ENCODE results near the gene ZNF213.

Gene ZNF213

GRCh38 chr16:3152277-3152990 lies 17.6 kb downstream of the ZNF213 start:
- Histone ChIP-seq H3K27me3 (ENCODE audit: insufficient read depth, low read length, poor library complexity, severe bottlenecking) (no peaks in the 10 kb centered on the region), H3K4me2 (ENCODE audit: low read depth, low read length, poor library complexity, severe bottlenecking) (peak overlapping the region; percentile 75), H3K4me3 (ENCODE audit: low read length, poor library complexity, severe bottlenecking) (peak overlapping the region; percentile 90), H3K9me2 (replicated peaks; ENCODE audit: low read depth, low read length) (no peaks in the 10 kb centered on the region), H4K20me1 (ENCODE audit: insufficient read depth, low read length, poor library complexity, severe bottlenecking) (no peaks in the 10 kb centered on the region), H3F3A (ENCODE audit: low read depth) (peaks cover 10% of the 10 kb centered on the region), H3K9me3 (ENCODE audit: insufficient read depth, low read depth, low read length) (no peaks in the 10 kb centered on the region), H3K36me3 (ENCODE audit: insufficient read depth, low read length) (no peaks in the 10 kb centered on the region), H3K79me2 (ENCODE audit: insufficient read depth, low read length) (no peaks in the 10 kb centered on the region), H3K4me1 (ENCODE audit: insufficient read depth, low read length, poor library complexity, severe bottlenecking) (peaks cover 6% of the 10 kb centered on the region), H2AFZ (ENCODE audit: low read length) (peak overlapping the region; percentile 93), H3K9ac (ENCODE audit: low read depth, low read length, poor library complexity, severe bottlenecking) (peak overlapping the region; percentile 71)
- TF ChIP-seq EZH2phosphoT487 (IDR thresholded peaks at IDR 0.05; ENCODE audit: borderline replicate concordance): no peak
- TF ChIP-seq, protein P1, sequence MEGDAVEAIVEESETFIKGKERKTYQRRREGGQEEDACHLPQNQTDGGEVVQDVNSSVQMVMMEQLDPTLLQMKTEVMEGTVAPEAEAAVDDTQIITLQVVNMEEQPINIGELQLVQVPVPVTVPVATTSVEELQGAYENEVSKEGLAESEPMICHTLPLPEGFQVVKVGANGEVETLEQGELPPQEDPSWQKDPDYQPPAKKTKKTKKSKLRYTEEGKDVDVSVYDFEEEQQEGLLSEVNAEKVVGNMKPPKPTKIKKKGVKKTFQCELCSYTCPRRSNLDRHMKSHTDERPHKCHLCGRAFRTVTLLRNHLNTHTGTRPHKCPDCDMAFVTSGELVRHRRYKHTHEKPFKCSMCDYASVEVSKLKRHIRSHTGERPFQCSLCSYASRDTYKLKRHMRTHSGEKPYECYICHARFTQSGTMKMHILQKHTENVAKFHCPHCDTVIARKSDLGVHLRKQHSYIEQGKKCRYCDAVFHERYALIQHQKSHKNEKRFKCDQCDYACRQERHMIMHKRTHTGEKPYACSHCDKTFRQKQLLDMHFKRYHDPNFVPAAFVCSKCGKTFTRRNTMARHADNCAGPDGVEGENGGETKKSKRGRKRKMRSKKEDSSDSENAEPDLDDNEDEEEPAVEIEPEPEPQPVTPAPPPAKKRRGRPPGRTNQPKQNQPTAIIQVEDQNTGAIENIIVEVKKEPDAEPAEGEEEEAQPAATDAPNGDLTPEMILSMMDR (conservative IDR thresholded peaks at IDR 0.05; ENCODE audit: low read length): peak; percentile 40; the same call in 1 of the 2 replicates

DNA sequence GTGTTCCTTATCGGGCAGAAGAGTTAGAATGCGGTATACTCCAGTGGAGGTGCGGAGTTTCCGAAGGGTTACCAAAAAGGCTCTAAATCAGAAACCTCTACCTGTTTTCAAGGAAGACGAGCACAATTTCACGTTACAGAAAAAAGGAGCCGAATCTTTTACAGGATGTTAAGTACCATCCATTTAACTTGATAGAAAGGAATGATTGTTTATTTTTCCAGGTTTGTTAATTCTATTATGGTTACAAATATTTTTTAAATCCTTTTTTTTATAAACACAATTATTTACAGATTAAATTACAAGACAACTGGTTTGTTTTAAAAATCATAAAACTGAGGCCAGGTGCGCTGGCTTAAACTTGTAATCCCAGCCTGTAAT lies 18.2 kb downstream of the ZNF213 start:
- no peaks in the 10 kb centered on the region for H3K9me3 ChIP-seq (ENCODE audit: insufficient read depth, low read depth, low read length)
- TF ChIP-seq, protein P1 (conservative IDR thresholded peaks at IDR 0.05; ENCODE audit: low read length): no peak
- TF ChIP-seq EZH2phosphoT487 (IDR thresholded peaks at IDR 0.05; ENCODE audit: borderline replicate concordance): no peak
- peaks cover 6% of the 10 kb centered on the region for H3K4me1 ChIP-seq (ENCODE audit: insufficient read depth, low read length, poor library complexity, severe bottlenecking)
- H3K4me3 ChIP-seq (ENCODE audit: low read length, poor library complexity, severe bottlenecking): peak overlapping the region; percentile 90
- H3K9me2 ChIP-seq (replicated peaks; ENCODE audit: low read depth, low read length): no peaks in the 10 kb centered on the region
- H3K27me3 ChIP-seq (ENCODE audit: insufficient read depth, low read length, poor library complexity, severe bottlenecking): no peaks in the 10 kb centered on the region
- H3K36me3 ChIP-seq (ENCODE audit: insufficient read depth, low read length): no peaks in the 10 kb centered on the region
- H3K4me2 ChIP-seq (ENCODE audit: low read depth, low read length, poor library complexity, severe bottlenecking): peak overlapping the region; percentile 75
- no peak overlapping the region for H3K9ac ChIP-seq (ENCODE audit: low read depth, low read length, poor library complexity, severe bottlenecking)
- H3F3A ChIP-seq (ENCODE audit: low read depth): peaks cover 10% of the 10 kb centered on the region
- no peaks in the 10 kb centered on the region for H3K79me2 ChIP-seq (ENCODE audit: insufficient read depth, low read length)
- H2AFZ ChIP-seq (ENCODE audit: low read length): no peak overlapping the region
- H4K20me1 ChIP-seq (ENCODE audit: insufficient read depth, low read length, poor library complexity, severe bottlenecking): no peaks in the 10 kb centered on the region

DNA sequence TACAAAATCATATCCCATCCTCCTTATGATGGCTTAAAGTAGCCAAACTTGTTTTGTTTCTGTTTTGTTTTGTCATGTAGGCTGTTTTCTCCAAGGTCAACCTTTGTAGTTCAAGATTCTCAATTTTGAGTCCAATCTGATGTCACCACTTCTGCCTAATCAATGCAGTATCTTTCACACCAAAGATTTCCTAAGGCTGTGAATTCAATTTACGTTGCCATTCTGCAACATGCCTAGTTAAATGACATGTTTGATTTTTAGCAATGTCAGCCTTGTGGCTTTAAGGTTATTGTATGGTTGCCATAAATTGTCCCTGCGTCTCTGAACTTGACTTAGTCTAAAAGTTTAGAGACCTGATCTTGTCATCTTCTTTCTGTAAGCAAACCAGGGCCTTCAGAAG lies 20.4 kb downstream of the ZNF213 start:
- Histone ChIP-seq H3K27me3 (ENCODE audit: insufficient read depth, low read length, poor library complexity, severe bottlenecking) (no peaks in the 10 kb centered on the region), H4K20me1 (ENCODE audit: insufficient read depth, low read length, poor library complexity, severe bottlenecking) (no peaks in the 10 kb centered on the region), H3K4me2 (ENCODE audit: low read depth, low read length, poor library complexity, severe bottlenecking) (no peak overlapping the region), H3K9me2 (replicated peaks; ENCODE audit: low read depth, low read length) (no peaks in the 10 kb centered on the region), H2AFZ (ENCODE audit: low read length) (no peak overlapping the region), H3K79me2 (ENCODE audit: insufficient read depth, low read length) (0 out of 2 replicates have a peak, but pooled peaks cover 3% of the 10 kb centered on the region), H3F3A (ENCODE audit: low read depth) (peaks cover 7% of the 10 kb centered on the region), H3K36me3 (ENCODE audit: insufficient read depth, low read length) (no peaks in the 10 kb centered on the region), H3K9ac (ENCODE audit: low read depth, low read length, poor library complexity, severe bottlenecking) (no peak overlapping the region), H3K4me3 (ENCODE audit: low read length, poor library complexity, severe bottlenecking) (no peak overlapping the region), H3K9me3 (ENCODE audit: insufficient read depth, low read depth, low read length) (no peaks in the 10 kb centered on the region), H3K4me1 (ENCODE audit: insufficient read depth, low read length, poor library complexity, severe bottlenecking) (no peaks in the 10 kb centered on the region)
- TF ChIP-seq EZH2phosphoT487 (IDR thresholded peaks at IDR 0.05; ENCODE audit: borderline replicate concordance): no peak
- TF ChIP-seq, protein P1 (conservative IDR thresholded peaks at IDR 0.05; ENCODE audit: low read length): no peak
